ENCODE data around the gene ACOXL.
A peak's percentile ranks its signal among the peaks of the same experiment; 100 is the strongest.

The ACOXL gene

DNA sequence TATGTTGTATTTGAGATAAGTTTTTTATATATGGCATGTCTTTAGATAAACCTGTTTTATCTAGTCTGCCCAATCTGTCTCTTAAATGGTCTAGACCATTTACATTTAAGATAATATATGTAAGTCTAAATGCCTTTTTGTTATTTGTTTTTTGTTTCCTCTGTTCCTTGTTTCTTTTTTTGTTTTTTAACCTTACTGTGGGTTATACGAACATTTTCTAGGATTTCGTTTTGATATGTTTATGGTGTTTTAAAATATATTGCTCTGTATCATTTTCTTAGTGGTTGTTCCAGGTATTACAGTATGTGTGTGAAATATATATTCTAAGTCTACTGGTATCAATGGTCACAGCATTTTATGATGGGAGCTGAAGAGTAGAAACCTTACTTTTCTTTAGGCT, 401.7 kb downstream of the ACOXL start:
- Histone ChIP-seq H3K4me1 (ENCODE audit: control insufficient read depth in 1 of 2, insufficient read depth in 2 of 2, low read length in 2 of 2) (peaks cover 0 to 2% of the 10 kb centered on the region in 2 experiments), H2AFZ (ENCODE audit: insufficient read depth, low read length, poor library complexity) (no peak overlapping the region), H3K36me3 (ENCODE audit: control insufficient read depth in 1 of 2, insufficient read depth in 2 of 2, low read length in 2 of 2) (peaks cover 29 to 44% of the 10 kb centered on the region in 2 experiments), H4K12ac (ENCODE audit: low read depth, low read length) (no peak overlapping the region), H3K23ac (ENCODE audit: low read length) (no peak overlapping the region), H3K14ac (ENCODE audit: low read length) (no peak overlapping the region), H3K9ac (ENCODE audit: low read length) (no peak overlapping the region), H4K91ac (ENCODE audit: low read depth, low read length) (no peak overlapping the region), H3K4me3 (ENCODE audit: low read depth, low read length) (no peak overlapping the region), H3K4ac (ENCODE audit: low read depth, low read length) (no peak overlapping the region), H2AK5ac (ENCODE audit: low read length) (no peak overlapping the region), H4K8ac (ENCODE audit: low read depth, low read length) (no peak overlapping the region), H3K79me1 (ENCODE audit: low read length) (no peaks in the 10 kb centered on the region), H3K9me3 (ENCODE audit: insufficient read depth, low read depth, low read length) (no peaks in the 10 kb centered on the region), H2BK5ac (ENCODE audit: low read depth, low read length, poor library complexity) (no peak overlapping the region), H3K27me3 (ENCODE audit: insufficient read depth, low read length) (no peaks in the 10 kb centered on the region), H3K4me2 (ENCODE audit: low read length) (no peak overlapping the region), H3K27ac (ENCODE audit: low read depth, low read length) (no peak overlapping the region), H3K79me2 (ENCODE audit: control insufficient read depth, insufficient read depth, low read length, poor library complexity) (peaks cover 5% of the 10 kb centered on the region), H2BK120ac (ENCODE audit: insufficient read depth, low read length, poor library complexity) (no peak overlapping the region), H2BK12ac (ENCODE audit: low read length) (no peak overlapping the region), H3K18ac (ENCODE audit: low read length) (no peak overlapping the region)
- no peak for DNase-seq
- WGBS (ENCODE audit: extremely low coverage, insufficient coverage, insufficient read length), result no CpG with 5 or more reads among the region's 2 CpGs

DNA sequence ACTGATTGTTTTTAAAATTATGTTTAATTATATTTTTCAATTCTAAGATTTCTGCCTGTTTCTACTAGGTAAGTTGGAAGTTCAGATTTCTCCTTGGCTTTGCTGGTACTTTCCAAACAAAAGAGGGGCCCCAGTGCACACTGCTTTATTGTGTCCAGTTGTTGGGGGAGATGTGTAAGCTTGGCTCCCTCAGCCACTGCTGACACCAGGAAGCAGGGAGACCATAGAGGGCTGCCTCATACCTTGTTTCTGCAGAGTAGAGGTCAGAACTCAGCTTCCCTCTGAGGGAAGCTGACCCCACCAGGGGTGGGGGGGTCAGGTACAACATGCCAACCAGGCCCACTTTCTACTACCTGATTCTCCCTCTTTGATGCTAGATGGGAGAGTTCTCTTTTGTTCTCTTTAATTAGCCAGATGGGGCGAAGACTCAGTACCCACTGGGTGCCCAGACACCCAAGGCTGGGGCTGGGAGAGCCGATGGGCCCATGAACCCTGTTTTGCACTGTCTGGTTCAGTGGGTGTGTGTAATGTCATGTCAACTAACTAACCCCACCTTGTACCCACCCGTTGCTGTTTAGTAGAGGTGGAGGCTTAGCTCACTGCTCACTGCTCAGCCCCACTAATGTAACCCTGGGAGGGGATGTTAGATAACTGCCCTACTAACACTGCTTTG, 403.0 kb downstream of the ACOXL start:
- Histone ChIP-seq H4K91ac (ENCODE audit: low read depth, low read length) (no peak overlapping the region), H3K4ac (ENCODE audit: low read depth, low read length) (peak overlapping the region; percentile 4), H3K4me3 (ENCODE audit: low read depth, low read length) (no peak overlapping the region), H3K27ac (ENCODE audit: low read depth, low read length) (no peak overlapping the region), H3K36me3 (ENCODE audit: control insufficient read depth in 1 of 2, insufficient read depth in 2 of 2, low read length in 2 of 2) (peaks cover 30 to 47% of the 10 kb centered on the region in 2 experiments), H3K4me2 (ENCODE audit: low read length) (no peak overlapping the region), H4K8ac (ENCODE audit: low read depth, low read length) (no peak overlapping the region), H3K79me2 (ENCODE audit: control insufficient read depth, insufficient read depth, low read length, poor library complexity) (peaks cover 5% of the 10 kb centered on the region), H3K23ac (ENCODE audit: low read length) (peak overlapping the region; percentile 73), H3K9ac (ENCODE audit: low read length) (no peak overlapping the region), H2AK5ac (ENCODE audit: low read length) (no peak overlapping the region), H4K12ac (ENCODE audit: low read depth, low read length) (no peak overlapping the region), H2BK5ac (ENCODE audit: low read depth, low read length, poor library complexity) (no peak overlapping the region), H3K27me3 (ENCODE audit: insufficient read depth, low read length) (no peaks in the 10 kb centered on the region), H2BK12ac (ENCODE audit: low read length) (no peak overlapping the region), H2BK120ac (ENCODE audit: insufficient read depth, low read length, poor library complexity) (no peak overlapping the region), H3K18ac (ENCODE audit: low read length) (no peak overlapping the region), H3K79me1 (ENCODE audit: low read length) (no peaks in the 10 kb centered on the region), H3K9me3 (ENCODE audit: insufficient read depth, low read depth, low read length) (no peaks in the 10 kb centered on the region), H3K4me1 (ENCODE audit: control insufficient read depth in 1 of 2, insufficient read depth in 2 of 2, low read length in 2 of 2) (peaks cover 0 to 2% of the 10 kb centered on the region in 2 experiments), H3K14ac (ENCODE audit: low read length) (no peak overlapping the region), H2AFZ (ENCODE audit: insufficient read depth, low read length, poor library complexity) (no peak overlapping the region)
- WGBS (ENCODE audit: extremely low coverage, insufficient coverage, insufficient read length), result no CpG with 5 or more reads among the region's 3 CpGs
- no peak for DNase-seq

DNA sequence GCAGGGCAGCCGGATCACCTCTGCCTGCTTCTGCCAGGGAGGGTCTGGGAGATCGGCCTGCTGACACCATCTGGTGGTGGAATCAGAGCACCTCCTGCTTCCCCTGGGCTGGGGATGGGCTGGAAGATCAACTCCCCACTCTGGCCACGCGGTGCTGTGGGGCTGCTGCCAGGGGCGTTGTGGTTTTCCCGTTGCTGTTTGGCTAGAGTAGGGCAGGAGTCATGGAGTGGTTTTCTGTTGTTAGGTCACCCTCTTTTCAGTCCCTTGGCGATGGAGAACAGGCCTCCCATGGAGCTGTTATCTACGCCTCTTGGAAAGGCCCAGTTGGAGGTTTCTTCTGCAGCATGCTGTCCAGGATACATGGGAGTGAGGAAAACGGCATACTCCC, 403.5 kb downstream of the ACOXL start:
- H3K9me3 ChIP-seq (ENCODE audit: insufficient read depth, low read depth, low read length), result no peaks in the 10 kb centered on the region
- H3K27ac ChIP-seq (ENCODE audit: low read depth, low read length), result no peak overlapping the region
- WGBS (ENCODE audit: extremely low coverage, insufficient coverage, insufficient read length), result no CpG with 5 or more reads among the region's 9 CpGs

DNA sequence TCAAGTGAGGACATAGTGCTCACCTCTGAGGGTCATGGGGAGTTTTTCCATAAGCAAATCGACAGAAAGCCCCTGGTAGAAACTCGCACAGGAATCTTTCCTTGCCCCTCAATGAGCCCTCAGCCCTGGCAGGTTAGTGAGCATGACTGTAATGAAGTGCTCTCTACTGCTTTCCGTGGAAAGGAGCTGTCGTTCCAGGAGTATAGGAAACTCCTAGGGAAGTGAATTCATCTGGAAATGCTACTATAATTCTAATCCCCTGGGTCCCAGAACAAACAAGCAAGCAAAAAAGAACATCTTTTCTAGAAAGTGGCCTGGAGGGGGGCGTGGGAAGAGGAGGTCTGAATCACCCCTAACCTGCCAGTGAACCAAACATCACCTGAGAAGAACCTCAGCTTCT, 406.5 kb downstream of the ACOXL start:
- no peak overlapping the region for H2AK5ac ChIP-seq (ENCODE audit: low read length)
- WGBS (ENCODE audit: extremely low coverage, insufficient coverage, insufficient read length), result no CpG with 5 or more reads among the region's 5 CpGs
- no peak overlapping the region for H3K4me3 ChIP-seq (ENCODE audit: low read depth, low read length)
- H3K14ac ChIP-seq (ENCODE audit: low read length), result no peak overlapping the region
- no peak overlapping the region for H2AFZ ChIP-seq (ENCODE audit: insufficient read depth, low read length, poor library complexity)
- H3K4me2 ChIP-seq (ENCODE audit: low read length), result no peak overlapping the region
- no peaks in the 10 kb centered on the region for H3K9me3 ChIP-seq (ENCODE audit: insufficient read depth, low read depth, low read length)
- H3K36me3 ChIP-seq (ENCODE audit: control insufficient read depth in 1 of 2, insufficient read depth in 2 of 2, low read length in 2 of 2), result peaks cover 40 to 55% of the 10 kb centered on the region in 2 experiments
- no peak overlapping the region for H3K27ac ChIP-seq (ENCODE audit: low read depth, low read length)
- H3K4ac ChIP-seq (ENCODE audit: low read depth, low read length), result peak overlapping the region; percentile 52
- peaks cover 5% of the 10 kb centered on the region for H3K79me2 ChIP-seq (ENCODE audit: control insufficient read depth, insufficient read depth, low read length, poor library complexity)
- no peaks in the 10 kb centered on the region for H3K79me1 ChIP-seq (ENCODE audit: low read length)
- no peaks in the 10 kb centered on the region for H3K27me3 ChIP-seq (ENCODE audit: insufficient read depth, low read length)
- no peak for DNase-seq
- H2BK120ac ChIP-seq (ENCODE audit: insufficient read depth, low read length, poor library complexity), result no peak overlapping the region
- no peak overlapping the region for H4K91ac ChIP-seq (ENCODE audit: low read depth, low read length)
- H4K12ac ChIP-seq (ENCODE audit: low read depth, low read length), result no peak overlapping the region
- H3K23ac ChIP-seq (ENCODE audit: low read length), result no peak overlapping the region
- H2BK12ac ChIP-seq (ENCODE audit: low read length), result no peak overlapping the region
- no peak overlapping the region for H3K18ac ChIP-seq (ENCODE audit: low read length)
- H4K8ac ChIP-seq (ENCODE audit: low read depth, low read length), result no peak overlapping the region
- no peak overlapping the region for H2BK5ac ChIP-seq (ENCODE audit: low read depth, low read length, poor library complexity)
- no peak overlapping the region for H3K9ac ChIP-seq (ENCODE audit: low read length)
- peaks cover 0 to 2% of the 10 kb centered on the region in 2 experiments for H3K4me1 ChIP-seq (ENCODE audit: control insufficient read depth in 1 of 2, insufficient read depth in 2 of 2, low read length in 2 of 2)

More for the DNA sequence above, 403.5 kb downstream of the ACOXL start:
- Histone ChIP-seq H2BK12ac (ENCODE audit: low read length) (no peak overlapping the region), H3K14ac (ENCODE audit: low read length) (no peak overlapping the region), H3K79me2 (ENCODE audit: control insufficient read depth, insufficient read depth, low read length, poor library complexity) (peaks cover 5% of the 10 kb centered on the region), H3K36me3 (ENCODE audit: control insufficient read depth in 1 of 2, insufficient read depth in 2 of 2, low read length in 2 of 2) (peaks cover 32 to 49% of the 10 kb centered on the region in 2 experiments), H3K27me3 (ENCODE audit: insufficient read depth, low read length) (no peaks in the 10 kb centered on the region), H2AK5ac (ENCODE audit: low read length) (no peak overlapping the region), H2BK120ac (ENCODE audit: insufficient read depth, low read length, poor library complexity) (no peak overlapping the region), H4K8ac (ENCODE audit: low read depth, low read length) (no peak overlapping the region), H3K4ac (ENCODE audit: low read depth, low read length) (no peak overlapping the region), H2BK5ac (ENCODE audit: low read depth, low read length, poor library complexity) (no peak overlapping the region), H3K4me2 (ENCODE audit: low read length) (no peak overlapping the region), H2AFZ (ENCODE audit: insufficient read depth, low read length, poor library complexity) (no peak overlapping the region), H3K79me1 (ENCODE audit: low read length) (no peaks in the 10 kb centered on the region), H3K4me1 (ENCODE audit: control insufficient read depth in 1 of 2, insufficient read depth in 2 of 2, low read length in 2 of 2) (peaks cover 0 to 2% of the 10 kb centered on the region in 2 experiments), H3K23ac (ENCODE audit: low read length) (peak overlapping the region; percentile 18), H3K9ac (ENCODE audit: low read length) (peak overlapping the region; percentile 28), H3K4me3 (ENCODE audit: low read depth, low read length) (no peak overlapping the region), H4K91ac (ENCODE audit: low read depth, low read length) (no peak overlapping the region), H4K12ac (ENCODE audit: low read depth, low read length) (no peak overlapping the region), H3K18ac (ENCODE audit: low read length) (no peak overlapping the region)
- no peak for DNase-seq
